Loucy (cell line): ENCODE results near the gene SH3RF2.

ENCODE experiments used
- H2AFZ ChIP-seq: fragments of 200-600 bp; sonication (generic); 2 replicates; pipeline ENCODE4 v1.6.0; 2016; ENCODE audit warnings: antibody characterized with exemption, mild to moderate bottlenecking, low read length, moderate library complexity
- H3F3A ChIP-seq: fragments of 200-600 bp; 2 replicates; pipeline ENCODE4 v1.6.0; 2016; ENCODE audit warnings: antibody characterized with exemption, low read depth, mild to moderate bottlenecking
- H3K27me3 ChIP-seq: fragments of 200-600 bp; sonication (generic); 2 replicates; pipeline ENCODE4 v1.6.1; 2014; ENCODE audit warnings: low read length, mild to moderate bottlenecking; ENCODE audit not compliant: insufficient read depth, poor library complexity, severe bottlenecking
- H3K36me3 ChIP-seq: fragments of 200-600 bp; sonication (generic); 2 replicates; pipeline ENCODE4 v1.6.1; 2016; ENCODE audit warnings: low read length; ENCODE audit not compliant: insufficient read depth
- H3K4me1 ChIP-seq: fragments of 200-600 bp; sonication (generic); 2 replicates; pipeline ENCODE4 v1.5.1; 2014; ENCODE audit warnings: low read length, mild to moderate bottlenecking; ENCODE audit not compliant: insufficient read depth, poor library complexity, severe bottlenecking
- H3K4me2 ChIP-seq: fragments of 200-600 bp; sonication (generic); 2 replicates; pipeline ENCODE4 v1.6.0; 2014; ENCODE audit warnings: antibody characterized with exemption, low read length, low read depth, mild to moderate bottlenecking; ENCODE audit not compliant: poor library complexity, severe bottlenecking
- H3K4me3 ChIP-seq: fragments of 200-600 bp; sonication (generic); 2 replicates; pipeline ENCODE4 v1.5.1; 2014; ENCODE audit warnings: low read length, mild to moderate bottlenecking, mixed read lengths; ENCODE audit not compliant: poor library complexity, severe bottlenecking
- H3K79me2 ChIP-seq: fragments of 200-600 bp; sonication (generic); 2 replicates; pipeline ENCODE4 v1.6.1; 2014; ENCODE audit warnings: low read length; ENCODE audit not compliant: insufficient read depth
- H3K9ac ChIP-seq: fragments of 200-600 bp; sonication (generic); 2 replicates; pipeline ENCODE4 v1.6.0; 2014; ENCODE audit warnings: mild to moderate bottlenecking, low read depth, low read length, moderate library complexity; ENCODE audit not compliant: poor library complexity, severe bottlenecking
- H3K9me2 ChIP-seq: fragments of 200-600 bp; sonication (generic); replicated peaks from 2 replicates; pipeline ENCODE4 v1.6.1; 2016; ENCODE audit warnings: low read depth, low read length, mixed read lengths
- H3K9me3 ChIP-seq: fragments of 200-600 bp; sonication (generic); 2 replicates; pipeline ENCODE4 v1.6.1; 2014; ENCODE audit warnings: mild to moderate bottlenecking, antibody characterized with exemption, low read length, low read depth; ENCODE audit not compliant: insufficient read depth
- H4K20me1 ChIP-seq: fragments of 200-600 bp; sonication (generic); 2 replicates; pipeline ENCODE4 v1.6.0; 2014; ENCODE audit warnings: antibody characterized with exemption, low read length, mild to moderate bottlenecking; ENCODE audit not compliant: insufficient read depth, poor library complexity, severe bottlenecking
- EZH2phosphoT487 ChIP-seq: fragments of 200-600 bp; IDR thresholded peaks from 2 replicates; pipeline ENCODE4 v1.6.1; 2018; ENCODE audit warnings: antibody characterized with exemption, mild to moderate bottlenecking, moderate library complexity, borderline replicate concordance
- TF ChIP-seq, protein P1 (sequence below): fragments of 200-600 bp; sonication (generic); conservative IDR thresholded peaks from 2 replicates; pipeline ENCODE4 v1.5.1; 2014; ENCODE audit warnings: mild to moderate bottlenecking, antibody characterized with exemption, low read length

SH3RF2 gene

DNA sequence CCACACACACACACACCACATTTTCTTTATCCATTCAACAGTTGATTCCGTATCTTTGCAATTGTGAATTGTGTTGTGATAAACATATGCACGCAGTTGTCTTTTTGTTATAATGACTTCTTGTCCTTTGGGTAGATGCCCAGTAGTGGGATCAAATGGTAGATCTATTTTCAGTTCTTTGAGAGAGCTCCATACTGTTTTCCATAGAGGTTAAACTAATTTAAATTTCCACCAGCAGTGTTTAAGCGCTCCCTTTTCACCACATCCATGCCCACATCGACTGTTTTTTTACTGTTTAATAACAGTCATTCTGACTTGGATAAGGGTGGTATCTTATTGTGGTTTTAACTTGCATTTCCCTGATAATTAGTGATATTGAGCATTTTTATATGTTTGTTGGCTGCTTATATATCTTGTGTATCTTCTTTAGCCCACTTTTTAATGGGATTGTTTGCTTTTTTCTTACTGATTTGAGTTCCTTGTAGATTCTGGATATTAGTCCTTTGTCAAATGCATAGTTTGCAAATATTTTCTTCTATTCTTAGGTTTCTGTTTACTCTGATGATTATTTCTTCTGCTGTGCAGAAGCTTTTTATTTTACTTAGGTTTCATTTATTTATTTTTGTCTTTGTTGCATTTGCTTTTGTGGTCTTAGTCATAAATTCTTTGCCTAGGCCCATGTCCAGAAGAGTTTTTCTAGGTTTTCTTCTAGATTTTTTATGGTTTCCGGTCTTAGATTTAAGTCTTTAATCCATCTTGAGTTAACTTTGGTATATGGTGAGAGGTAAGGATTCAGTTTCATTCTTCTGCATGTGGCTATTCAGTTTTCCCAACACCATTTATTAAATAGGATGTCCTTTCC is 82.4 kb downstream of the SH3RF2 start:
- TF ChIP-seq, protein P1, sequence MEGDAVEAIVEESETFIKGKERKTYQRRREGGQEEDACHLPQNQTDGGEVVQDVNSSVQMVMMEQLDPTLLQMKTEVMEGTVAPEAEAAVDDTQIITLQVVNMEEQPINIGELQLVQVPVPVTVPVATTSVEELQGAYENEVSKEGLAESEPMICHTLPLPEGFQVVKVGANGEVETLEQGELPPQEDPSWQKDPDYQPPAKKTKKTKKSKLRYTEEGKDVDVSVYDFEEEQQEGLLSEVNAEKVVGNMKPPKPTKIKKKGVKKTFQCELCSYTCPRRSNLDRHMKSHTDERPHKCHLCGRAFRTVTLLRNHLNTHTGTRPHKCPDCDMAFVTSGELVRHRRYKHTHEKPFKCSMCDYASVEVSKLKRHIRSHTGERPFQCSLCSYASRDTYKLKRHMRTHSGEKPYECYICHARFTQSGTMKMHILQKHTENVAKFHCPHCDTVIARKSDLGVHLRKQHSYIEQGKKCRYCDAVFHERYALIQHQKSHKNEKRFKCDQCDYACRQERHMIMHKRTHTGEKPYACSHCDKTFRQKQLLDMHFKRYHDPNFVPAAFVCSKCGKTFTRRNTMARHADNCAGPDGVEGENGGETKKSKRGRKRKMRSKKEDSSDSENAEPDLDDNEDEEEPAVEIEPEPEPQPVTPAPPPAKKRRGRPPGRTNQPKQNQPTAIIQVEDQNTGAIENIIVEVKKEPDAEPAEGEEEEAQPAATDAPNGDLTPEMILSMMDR = no peak
- TF ChIP-seq EZH2phosphoT487 = no peak
- H3K9me2 ChIP-seq = no peaks in the 10 kb centered on the region
- no peaks in the 10 kb centered on the region for H3K36me3 ChIP-seq
- H3K4me3 ChIP-seq = no peak overlapping the region
- no peak overlapping the region for H3K9ac ChIP-seq
- no peaks in the 10 kb centered on the region for H3K9me3 ChIP-seq
- no peaks in the 10 kb centered on the region for H3K27me3 ChIP-seq
- no peak overlapping the region for H3K4me2 ChIP-seq
- no peaks in the 10 kb centered on the region for H3F3A ChIP-seq
- no peak overlapping the region for H2AFZ ChIP-seq
- H3K4me1 ChIP-seq = no peaks in the 10 kb centered on the region
- no peaks in the 10 kb centered on the region for H4K20me1 ChIP-seq
- H3K79me2 ChIP-seq = no peaks in the 10 kb centered on the region

DNA sequence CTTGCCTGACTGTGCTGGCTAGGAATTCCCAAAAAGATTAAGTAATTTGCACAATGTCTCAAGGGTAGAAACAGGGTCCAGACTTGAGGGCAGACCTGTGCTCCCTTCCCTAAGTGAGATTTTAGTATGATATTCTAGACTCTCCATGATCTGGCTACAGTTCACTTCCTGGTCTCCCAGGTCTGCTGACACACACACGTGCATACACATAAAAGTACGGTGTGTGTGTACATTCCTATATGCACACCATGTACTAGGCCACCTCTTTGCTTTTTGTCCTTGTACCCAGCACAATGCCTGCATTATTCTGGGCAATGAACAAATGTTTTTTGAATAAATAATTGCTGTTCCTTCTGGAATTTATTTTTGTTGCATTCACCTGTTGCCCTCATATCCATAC is 83.7 kb downstream of the SH3RF2 start:
- no peaks in the 10 kb centered on the region for H4K20me1 ChIP-seq
- no peaks in the 10 kb centered on the region for H3K36me3 ChIP-seq
- H2AFZ ChIP-seq = no peak overlapping the region
- no peaks in the 10 kb centered on the region for H3K27me3 ChIP-seq
- no peaks in the 10 kb centered on the region for H3K9me3 ChIP-seq
- H3K9ac ChIP-seq = no peak overlapping the region
- H3K9me2 ChIP-seq = no peaks in the 10 kb centered on the region
- no peak overlapping the region for H3K4me2 ChIP-seq
- H3K4me3 ChIP-seq = no peak overlapping the region
- no peaks in the 10 kb centered on the region for H3K4me1 ChIP-seq
- no peaks in the 10 kb centered on the region for H3F3A ChIP-seq
- no peaks in the 10 kb centered on the region for H3K79me2 ChIP-seq
- TF ChIP-seq, protein P1 = no peak
- TF ChIP-seq EZH2phosphoT487 = no peak

DNA sequence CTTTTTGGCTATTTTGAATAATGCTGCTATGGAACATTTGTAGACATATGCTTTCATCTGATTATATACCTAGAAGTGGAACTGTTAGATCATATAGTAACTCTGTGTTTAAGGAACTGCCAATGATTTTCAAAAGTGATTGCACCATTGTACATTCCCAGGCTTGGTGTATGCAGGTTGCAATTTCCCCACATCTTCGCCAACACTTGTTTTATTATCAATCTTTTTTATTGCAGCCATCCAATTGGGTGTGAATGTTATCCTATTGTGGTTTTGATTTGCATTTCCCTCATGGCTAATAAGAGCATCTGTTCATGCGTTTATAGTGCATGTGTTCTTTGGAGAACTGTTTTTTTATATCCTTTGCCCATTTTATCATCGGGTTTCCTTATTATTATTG is 87.7 kb downstream of the SH3RF2 start:
- Histone ChIP-seq H4K20me1 (no peaks in the 10 kb centered on the region), H3K9me3 (no peaks in the 10 kb centered on the region), H3K4me2 (no peak overlapping the region), H3K9me2 (no peaks in the 10 kb centered on the region; the same call in 1 of the 2 replicates), H3K79me2 (no peaks in the 10 kb centered on the region), H3K36me3 (no peaks in the 10 kb centered on the region), H3K4me1 (no peaks in the 10 kb centered on the region), H2AFZ (no peak overlapping the region), H3K9ac (no peak overlapping the region), H3F3A (no peaks in the 10 kb centered on the region), H3K27me3 (no peaks in the 10 kb centered on the region), H3K4me3 (no peak overlapping the region)
- TF ChIP-seq, protein P1 = no peak
- no peak for TF ChIP-seq EZH2phosphoT487
